Measurements from ENCODE around the gene MARCHF2.

DNA sequence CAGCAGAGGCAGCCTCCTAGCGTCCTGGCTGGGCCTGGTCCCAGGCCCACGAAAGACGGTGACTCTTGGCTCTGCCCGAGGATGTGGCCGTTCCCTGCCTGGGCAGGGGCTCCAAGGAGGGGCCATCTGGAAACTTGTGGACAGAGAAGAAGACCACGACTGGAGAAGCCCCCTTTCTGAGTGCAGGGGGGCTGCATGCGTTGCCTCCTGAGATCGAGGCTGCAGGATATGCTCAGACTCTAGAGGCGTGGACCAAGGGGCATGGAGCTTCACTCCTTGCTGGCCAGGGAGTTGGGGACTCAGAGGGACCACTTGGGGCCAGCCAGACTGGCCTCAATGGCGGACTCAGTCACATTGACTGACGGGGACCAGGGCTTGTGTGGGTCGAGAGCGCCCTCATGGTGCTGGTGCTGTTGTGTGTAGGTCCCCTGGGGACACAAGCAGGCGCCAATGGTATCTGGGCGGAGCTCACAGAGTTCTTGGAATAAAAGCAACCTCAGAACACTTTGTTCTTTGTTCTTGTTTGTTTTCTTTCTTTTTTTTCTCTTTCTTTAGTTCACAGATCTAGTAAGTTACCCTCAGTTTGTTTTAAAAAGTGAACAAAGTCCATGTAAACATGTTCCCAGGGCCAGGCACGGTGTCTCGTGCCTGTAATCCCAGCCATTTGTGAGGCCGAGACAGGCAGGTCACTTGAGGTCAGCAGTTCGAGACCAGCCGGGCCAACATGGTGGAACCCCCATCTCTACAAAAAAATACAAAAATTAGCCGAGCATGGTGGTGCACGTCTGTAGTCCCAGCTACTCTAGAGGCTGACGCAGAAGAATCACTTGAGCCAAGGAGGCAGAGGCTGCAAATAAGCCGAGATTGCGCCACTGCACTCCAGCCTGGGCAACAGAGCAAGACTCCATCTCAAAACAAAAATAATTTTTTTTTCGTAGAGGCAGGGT, 39.0 kb upstream of the MARCHF2 start:
- TF ChIP-seq CTCF (IDR thresholded peaks at IDR 0.05) (no peak), POLR2A (IDR thresholded peaks at IDR 0.05) (no peak)

Measured in vagina (tissue), 2 donors.